RWPE1 (cell line): ENCODE measurements around the gene HRC.
A peak's percentile ranks its signal among the peaks of the same experiment; 100 is the strongest.

Experiments
- CTCF ChIA-PET: fragments of 350-600 bp; sonication (Branson Sonifier 250); formaldehyde crosslinking; extraction: SDS; loops from one replicate; lab custom pipeline; 2021; lab: Yijun Ruan, JAX
- POLR2A ChIA-PET: fragments of 400-600 bp; formaldehyde crosslinking; extraction: SDS; loops from one replicate; lab custom pipeline; 2020; ENCODE audit warnings: antibody characterized with exemption; ENCODE audit not compliant: low non-redundant PET; lab: Yijun Ruan, JAX
- DNase-seq: peaks from one replicate; pipeline ENCODE4 v3.0.0; 2012; ENCODE audit warnings: low spot score
- H3K27ac ChIP-seq: fragments of 450-650 bp; 2 replicates; pipeline ENCODE4 v1.5.1; 2017
- CTCF ChIP-seq: fragments of 450-650 bp; conservative IDR thresholded peaks from 2 replicates; pipeline ENCODE4 v1.5.1; 2017; ENCODE audit warnings: low read depth, mild to moderate bottlenecking

HRC gene

GRCh38 chr19:49153167-49153809 is 1.9 kb downstream of the HRC start:
- DNase-seq: no peak
- POLR2A ChIA-PET: no interaction called here
- no peak for TF ChIP-seq CTCF
- CTCF ChIA-PET: no interaction called here
- H3K27ac ChIP-seq: peak overlapping the region; percentile 87; the same call in 1 of the 2 replicates

- peak overlapping the region; percentile 87 for H3K27ac ChIP-seq
- ChIA-PET POLR2A (interaction anchor here (0.6 kb wide), 1 partner anchor 31 kb away, joined by 3 read pairs; no protein-coding TSS in a partner anchor), CTCF (interaction anchor here (0.8 kb wide), 1 partner anchor 38 kb away, joined by 3 read pairs; the partner anchor contains the start of gene LIN7B)
- no peak for DNase-seq
- TF ChIP-seq CTCF: no peak
These were observed 3.1 kb downstream of the HRC start for GRCh38 chr19:49152119-49152550.

- ChIA-PET POLR2A (no interaction called here), CTCF (interaction anchor here (0.8 to 1.3 kb wide), 2 partner anchors 37 to 47 kb away, joined by 3 to 6 read pairs; partner anchors contain the start of gene LIN7B)
- no peak for TF ChIP-seq CTCF
These were observed 3.7 kb downstream of the HRC start for GRCh38 chr19:49151267-49152118.

GRCh38 chr19:49150944-49151243 is 4.3 kb downstream of the HRC start:
- DNase-seq: no peak
- no peak for TF ChIP-seq CTCF
- ChIA-PET POLR2A (no interaction called here), CTCF (interaction anchor here (0.6 to 1.3 kb wide), 2 partner anchors 31 to 48 kb away, joined by 4 to 6 read pairs; no protein-coding TSS in a partner anchor)
- peak overlapping the region; percentile 87 for H3K27ac ChIP-seq

More at GRCh38 chr19:49151267-49152118, 3.7 kb downstream of the HRC start:
- peak overlapping the region; percentile 87 for H3K27ac ChIP-seq
- peak; percentile 92 for DNase-seq

- CTCF ChIA-PET: interaction anchor here (0.6 to 1.3 kb wide), 2 partner anchors 31 to 49 kb away, joined by 4 to 6 read pairs; no protein-coding TSS in a partner anchor
- H3K27ac ChIP-seq: peak overlapping the region; percentile 87
These were observed 4.9 kb downstream of the HRC start for GRCh38 chr19:49150106-49150943.

More at GRCh38 chr19:49150106-49150943, 4.9 kb downstream of the HRC start:
- DNase-seq: peak; percentile 84
- TF ChIP-seq CTCF: no peak
- POLR2A ChIA-PET: interaction anchor here (0.6 kb wide), 1 partner anchor 9 kb away, joined by 3 read pairs; no protein-coding TSS in a partner anchor
